H4 (cell line): Measurements from ENCODE around the gene OR51I1. TPM values are rescaled to one million over a fixed set of nuclear protein-coding genes. Genes with fewer than 3 reads are reported as not detected.

ENCODE experiments used
- total RNA-seq: library from RNA; depleted of rRNA; stranded (reverse); fragments of >200 nt; shearing (Covaris generic); gene quantifications from 2 replicates; pipeline ENCODE4 v1.2.3, GENCODE V29; 2014; rRNA removed

The OR51I1 gene
- total RNA-seq, 1 experiment from 2014 or later: 0.45 TPM

Other genes starting within 250 kb of the OR51I1 start
- gene OR51V1, start 240.8 kb downstream of the OR51I1 start, total RNA-seq: not detected in 2 replicates
- gene HBB, start 214.4 kb downstream of the OR51I1 start, total RNA-seq: not detected in 2 replicates
- not detected in 2 replicates for gene HBD, start 207.0 kb downstream of the OR51I1 start, total RNA-seq
- gene HBG1, start 191.7 kb downstream of the OR51I1 start, total RNA-seq: 2.1 TPM in 1 of 2 replicates, not detected in the other
- 0.23 and 2.6 TPM in 2 replicates for gene HBG2, start 186.7 kb downstream of the OR51I1 start, total RNA-seq
- 28.6 and 32.7 TPM in 2 replicates for gene HBE1, start 171.6 kb downstream of the OR51I1 start, total RNA-seq
- 1.1 and 6.9 TPM in 2 replicates for gene OR51B4, start 139.6 kb downstream of the OR51I1 start, total RNA-seq
- not detected in 2 replicates for gene OR51B2, start 117.2 kb downstream of the OR51I1 start, total RNA-seq
- gene OR51B5, start 98.0 kb downstream of the OR51I1 start, total RNA-seq: 28.2 and 31.4 TPM in 2 replicates
- gene OR51B6, start 90.0 kb downstream of the OR51I1 start, total RNA-seq: not detected in 2 replicates
- not detected in 2 replicates for gene OR51M1, start 57.7 kb downstream of the OR51I1 start, total RNA-seq
- not detected in 2 replicates for gene OR51Q1, start 19.4 kb downstream of the OR51I1 start, total RNA-seq
- gene OR51I2, start 7.8 kb upstream of the OR51I1 start, total RNA-seq: not detected in 2 replicates
- gene OR52D1, start 47.2 kb upstream of the OR51I1 start, total RNA-seq: not detected in 2 replicates
- not detected in 2 replicates for gene UBQLN3, start 68.4 kb upstream of the OR51I1 start, total RNA-seq
- not detected in 2 replicates for gene UBQLNL, start 75.2 kb upstream of the OR51I1 start, total RNA-seq
- gene OR52H1, start 107.0 kb upstream of the OR51I1 start, total RNA-seq: not detected in 2 replicates
- not detected in 2 replicates for gene OR52B6, start 139.4 kb upstream of the OR51I1 start, total RNA-seq
- gene TRIM6, start 155.1 kb upstream of the OR51I1 start, total RNA-seq: 6.4 and 11.2 TPM in 2 replicates
- 14.4 and 19.1 TPM in 2 replicates for gene TRIM34, start 183.5 kb upstream of the OR51I1 start, total RNA-seq
- gene TRIM5, start 243.6 kb upstream of the OR51I1 start, total RNA-seq: 36.5 and 38.1 TPM in 2 replicates
- 62.8 and 69.6 TPM in 2 replicates for gene TRIM22, start 248.3 kb upstream of the OR51I1 start, total RNA-seq